ENCODE results near the gene SPRYD3. TPM values are rescaled to one million over a fixed set of nuclear protein-coding genes. Genes with fewer than 3 reads are reported as not detected.
A peak's percentile ranks its signal among the peaks of the same experiment; 100 is the strongest.

SPRYD3 gene
- total and polyA plus RNA-seq, 2 experiments from 2014 or later = 4.3 to 5.4 TPM

- no peak for TF ChIP-seq ZNF462 (CRISPR knock-in tag; IDR thresholded peaks at IDR 0.05)
- peak; percentile 93 to 95 for TF ChIP-seq CTCF (conservative IDR thresholded peaks at IDR 0.05; ENCODE audit: low read depth in 2 of 2)
- TF ChIP-seq ZNF331 (CRISPR knock-in tag; IDR thresholded peaks at IDR 0.05; ENCODE audit: low read depth) = no peak
- no peak for TF ChIP-seq NANOG (IDR thresholded peaks at IDR 0.05; ENCODE audit: borderline replicate concordance)
- TF ChIP-seq ETS1 (IDR thresholded peaks at IDR 0.05) = no peak
- no peak for TF ChIP-seq EZH2phosphoT487 (IDR thresholded peaks at IDR 0.05; ENCODE audit: unreplicated experiment)
Observed at GRCh38 chr12:53099071-53099882, 20.1 kb upstream of the SPRYD3 start (continued).

Measured in GM23338 (cell line).